ENCODE data around the gene POU2F1. TPM values are rescaled to one million over a fixed set of nuclear protein-coding genes. Genes with fewer than 3 reads are reported as not detected.

Gene POU2F1
- total and polyA plus RNA-seq, 2 donors (not counting 1 experiment from before 2014, with no cell fraction given), result 5.2 to 48.8 TPM

- Mint-ChIP-seq H3K9me3 (ENCODE audit: insufficient read depth) (no peaks in the 10 kb centered on the region), H3K4me3 (no peak overlapping the region), H3K27me3 (peaks cover 25% of the 10 kb centered on the region), H3K4me1 (no peaks in the 10 kb centered on the region), H3K27ac (no peak overlapping the region)
- H3K27me3 ChIP-seq (replicated peaks in 1 of 4; ENCODE audit: control extremely low read depth in 1 of 4, control insufficient read depth in 3 of 4, insufficient read depth in 4 of 4, low read length in 3 of 4), result peaks cover 0 to 6% (median 2%) of the 10 kb centered on the region in 4 experiments
- H3K36me3 ChIP-seq (replicated peaks in 1 of 2; ENCODE audit: control extremely low read depth in 1 of 2, control insufficient read depth in 1 of 2, extremely low read depth in 1 of 2, insufficient read depth in 2 of 2, low read length in 1 of 2), result no peaks in the 10 kb centered on the region
- POLR2A ChIA-PET, result no interaction called here
- no peak overlapping the region for H3K27ac ChIP-seq (ENCODE audit: low read length in 2 of 2)
- H3K4me1 ChIP-seq (ENCODE audit: control insufficient read depth in 2 of 2, insufficient read depth in 2 of 2, low read length in 2 of 2), result no peaks in the 10 kb centered on the region
- H3K9ac ChIP-seq (ENCODE audit: low read length), result no peak overlapping the region
- H2AFZ ChIP-seq (ENCODE audit: insufficient read depth, low read depth, low read length, poor library complexity, severe bottlenecking), result no peak overlapping the region
- H3K9me3 ChIP-seq (ENCODE audit: control extremely low read depth in 1 of 3, control insufficient read depth in 2 of 3, insufficient read depth in 1 of 3, low read length in 2 of 3), result no peaks in the 10 kb centered on the region
- intact Hi-C loops (cut with micrococcal nuclease), result no loop called here
- DNase-seq, result no peak
- no peak for TF ChIP-seq CTCF (IDR thresholded peaks at IDR 0.05)
- H3K79me2 ChIP-seq (ENCODE audit: control insufficient read depth, insufficient read depth, low read length), result no peaks in the 10 kb centered on the region
- ATAC-seq (ENCODE audit: low read depth), result no peak
- CTCF ChIA-PET, result interaction anchor here (0.6 to 1.0 kb wide), 2 partner anchors 8 to 61 kb away, joined by 3 to 4 read pairs; no protein-coding TSS in a partner anchor
- no peak overlapping the region for H3K4me3 ChIP-seq (ENCODE audit: control extremely low read depth in 1 of 5, extremely low read depth in 1 of 5, insufficient read depth in 1 of 5, low read depth in 2 of 5, low read length in 4 of 5)
- no peak overlapping the region for H3K4me2 ChIP-seq (replicated peaks; ENCODE audit: low read depth, low read length, poor library complexity, severe bottlenecking)
- 95% methylated on average over 6 of the region's 10 CpGs for WGBS (ENCODE audit: insufficient coverage)
- H4K20me1 ChIP-seq (ENCODE audit: control insufficient read depth, insufficient read depth, low read length, poor library complexity, severe bottlenecking), result no peaks in the 10 kb centered on the region
Measured at GRCh38 chr1:167472752-167473521, 252.3 kb downstream of the POU2F1 start.

- Histone ChIP-seq H3K4me1 (ENCODE audit: control insufficient read depth in 2 of 2, insufficient read depth in 2 of 2, low read length in 2 of 2) (no peaks in the 10 kb centered on the region), H3K4me3 (ENCODE audit: control extremely low read depth in 1 of 5, extremely low read depth in 1 of 5, insufficient read depth in 1 of 5, low read depth in 2 of 5, low read length in 4 of 5) (no peak overlapping the region), H3K36me3 (replicated peaks in 1 of 2; ENCODE audit: control extremely low read depth in 1 of 2, control insufficient read depth in 1 of 2, extremely low read depth in 1 of 2, insufficient read depth in 2 of 2, low read length in 1 of 2) (no peaks in the 10 kb centered on the region), H3K79me2 (ENCODE audit: control insufficient read depth, insufficient read depth, low read length) (no peaks in the 10 kb centered on the region), H3K9ac (ENCODE audit: low read length) (no peak overlapping the region), H3K9me3 (ENCODE audit: control extremely low read depth in 1 of 3, control insufficient read depth in 2 of 3, insufficient read depth in 1 of 3, low read length in 2 of 3) (no peaks in the 10 kb centered on the region), H4K20me1 (ENCODE audit: control insufficient read depth, insufficient read depth, low read length, poor library complexity, severe bottlenecking) (no peaks in the 10 kb centered on the region), H3K27ac (ENCODE audit: low read length in 2 of 2) (no peak overlapping the region), H2AFZ (ENCODE audit: insufficient read depth, low read depth, low read length, poor library complexity, severe bottlenecking) (no peak overlapping the region), H3K27me3 (replicated peaks in 1 of 4; ENCODE audit: control extremely low read depth in 1 of 4, control insufficient read depth in 3 of 4, insufficient read depth in 4 of 4, low read length in 3 of 4) (peaks cover 0 to 8% (median 2%) of the 10 kb centered on the region in 4 experiments), H3K4me2 (replicated peaks; ENCODE audit: low read depth, low read length, poor library complexity, severe bottlenecking) (no peak overlapping the region)
- no peaks in the 10 kb centered on the region for H3K4me1 Mint-ChIP-seq
- H3K27ac Mint-ChIP-seq, result no peak overlapping the region
- peaks cover 29% of the 10 kb centered on the region for H3K27me3 Mint-ChIP-seq
- no peak for TF ChIP-seq CTCF (IDR thresholded peaks at IDR 0.05)
- no peak for TF ChIP-seq EZH2 (IDR thresholded peaks at IDR 0.05; ENCODE audit: borderline replicate concordance, insufficient read depth, low read depth, low read length, poor library complexity, severe bottlenecking)
- 85% methylated on average over 2 of the region's 5 CpGs for WGBS (ENCODE audit: insufficient coverage)
- intact Hi-C loops (cut with micrococcal nuclease), result no loop called here
- H3K9me3 Mint-ChIP-seq (ENCODE audit: insufficient read depth), result no peaks in the 10 kb centered on the region
- ChIA-PET CTCF (interaction anchor here (0.6 to 1.0 kb wide), 2 partner anchors 8 to 61 kb away, joined by 3 to 4 read pairs; no protein-coding TSS in a partner anchor), POLR2A (no interaction called here)
- no peak for ATAC-seq (ENCODE audit: low read depth)
- no peak for DNase-seq
- no peak overlapping the region for H3K4me3 Mint-ChIP-seq
Measured at GRCh38 chr1:167473761-167474160, 253.1 kb downstream of the POU2F1 start.
